A549 (cell line): ENCODE results near the gene TMEM140. TPM values are rescaled to one million over a fixed set of nuclear protein-coding genes. Genes with fewer than 3 reads are reported as not detected.

ENCODE experiments used
- ATAC-seq, 2 experiments: fragments of 200-7000 bp in 1 of 2; fragments of >200 bp in 1 of 2; cut with Nextera tagmentation in 1 of 2; cut with Tn5 transposase in 1 of 2; 3 replicates each; pipeline versions ENCODE4 v1.8.0 to v1.9.1; 2018 to 2020; ENCODE audit warnings: mild to moderate bottlenecking in 1 of 2, moderate library complexity in 1 of 2
- CTCF ChIA-PET: fragments of 300-600 bp; sonication (Branson Sonifier 250); formaldehyde crosslinking; extraction: SDS; loops from one replicate; lab custom pipeline; 2021; ENCODE audit warnings: antibody characterized with exemption, inconsistent platforms; lab: Yijun Ruan, JAX
- POLR2A ChIA-PET: fragments of 350-600 bp; formaldehyde crosslinking; extraction: SDS; loops from one replicate; lab custom pipeline; 2021; ENCODE audit warnings: antibody characterized with exemption, inconsistent platforms; lab: Yijun Ruan, JAX
- DNase-seq, 2 experiments: peaks; one replicate each; pipeline versions ENCODE4 v3.0.0 to v3.0.0-alpha.2; 2011 to 2016; ENCODE audit warnings: low read depth in 1 of 2, low spot score in 1 of 2
- FAIRE-seq: peaks from 2 replicates; lab custom pipeline; 2011; peaks lifted over from hg19 to GRCh38; lab: Jason Lieb, UNC
- H3K27ac ChIP-seq, 2 experiments: fragments of >200 bp; sonication (Bioruptor Twin); formaldehyde crosslinking; 3 replicates each; pipeline ENCODE4 v1.5.1; 2016 to 2017
- H3K4me1 ChIP-seq: fragments of >200 bp; sonication (Bioruptor Twin); formaldehyde crosslinking; 3 replicates; pipeline ENCODE4 v1.6.1; 2016
- H3K4me2 ChIP-seq: fragments of >200 bp; sonication (Bioruptor Twin); formaldehyde crosslinking; 3 replicates; pipeline ENCODE4 v1.6.1; 2016
- H3K4me3 ChIP-seq: fragments of >200 bp; sonication (Bioruptor Twin); formaldehyde crosslinking; 3 replicates; pipeline ENCODE4 v1.5.1; 2016
- H3K9me3 ChIP-seq: fragments of >200 bp; sonication (Bioruptor Twin); formaldehyde crosslinking; 3 replicates; pipeline ENCODE4 v1.6.1; 2016
- BCL3 ChIP-seq: fragments of >200 bp; sonication (Bioruptor Twin); formaldehyde crosslinking; IDR thresholded peaks from 3 replicates; pipeline ENCODE4 v1.6.1; 2016
- CTCF ChIP-seq: fragments of >200 bp; sonication (Bioruptor Twin); formaldehyde crosslinking; IDR thresholded peaks from 3 replicates; pipeline ENCODE4 v1.5.1; 2016
- EHF ChIP-seq: fragments of 250-450 bp; sonication (Bioruptor Pico); IDR thresholded peaks from 2 replicates; pipeline ENCODE4 v1.5.0; 2020; ENCODE audit warnings: mild to moderate bottlenecking
- EHMT2 ChIP-seq: fragments of 200-600 bp; sonication (generic); IDR thresholded peaks from 2 replicates; pipeline ENCODE4 v1.6.1; 2016; ENCODE audit warnings: antibody characterized with exemption, low read depth, mild to moderate bottlenecking, moderate library complexity
- FOSB ChIP-seq: fragments of 250-450 bp; sonication (Bioruptor Pico); IDR thresholded peaks from 2 replicates; pipeline ENCODE4 v1.5.0; 2020; ENCODE audit warnings: mild to moderate bottlenecking, moderate library complexity
- FOXS1 ChIP-seq: fragments of 250-450 bp; sonication (Bioruptor Pico); IDR thresholded peaks from 2 replicates; pipeline ENCODE4 v1.5.0; 2020; ENCODE audit warnings: mild to moderate bottlenecking, moderate library complexity
- GATA3 ChIP-seq: IDR thresholded peaks from 2 replicates; pipeline ENCODE4 v1.6.1; 2012; ENCODE audit warnings: borderline replicate concordance
- HMGXB4 ChIP-seq: fragments of 250-450 bp; sonication (Bioruptor Pico); IDR thresholded peaks from 2 replicates; pipeline ENCODE4 v1.5.0; 2021; ENCODE audit warnings: mild to moderate bottlenecking, moderate library complexity, borderline replicate concordance
- HOXA7 ChIP-seq: fragments of 250-450 bp; sonication (Bioruptor Pico); IDR thresholded peaks from 2 replicates; pipeline ENCODE4 v1.5.0; 2020; ENCODE audit warnings: mild to moderate bottlenecking, moderate library complexity
- HOXB13 ChIP-seq: fragments of 250-450 bp; sonication (Bioruptor Pico); IDR thresholded peaks from 2 replicates; pipeline ENCODE4 v1.5.0; 2020; ENCODE audit warnings: low read depth, mild to moderate bottlenecking, moderate library complexity
- JUN ChIP-seq, 2 experiments: fragments of >200 bp; sonication (Bioruptor Twin); formaldehyde crosslinking; IDR thresholded peaks; 2 replicates in 1 of 2; 3 replicates in 1 of 2; pipeline ENCODE4 v1.6.1; 2016 to 2017
- JUNB ChIP-seq: fragments of >200 bp; sonication (Bioruptor Twin); formaldehyde crosslinking; IDR thresholded peaks from 2 replicates; pipeline ENCODE4 v1.6.1; 2016
- MAZ ChIP-seq: fragments of 150-350 bp; IDR thresholded peaks from 2 replicates; pipeline ENCODE4 v1.6.1; 2014; ENCODE audit warnings: antibody characterized with exemption, low read depth, low read length, borderline replicate concordance
- NR3C1 ChIP-seq: fragments of >200 bp; sonication (Bioruptor Twin); formaldehyde crosslinking; IDR thresholded peaks from 3 replicates; pipeline ENCODE4 v1.6.1; 2017
- PHF8 ChIP-seq: fragments of 200-600 bp; sonication (generic); IDR thresholded peaks from 2 replicates; pipeline ENCODE4 v1.6.1; 2016; ENCODE audit warnings: low read depth, mild to moderate bottlenecking, antibody characterized with exemption, moderate library complexity, borderline replicate concordance
- POLR2A ChIP-seq: IDR thresholded peaks from 2 replicates; pipeline ENCODE4 v1.6.1; 2012; ENCODE audit warnings: mild to moderate bottlenecking, low read length
- RCOR1 ChIP-seq: fragments of 150-350 bp; IDR thresholded peaks from 2 replicates; pipeline ENCODE4 v1.6.1; 2014; ENCODE audit warnings: antibody characterized with exemption, low read length, low read depth
- RNF2 ChIP-seq: fragments of 200-600 bp; sonication (generic); IDR thresholded peaks from 2 replicates; pipeline ENCODE4 v1.6.1; 2016; ENCODE audit warnings: low read depth, mild to moderate bottlenecking, antibody characterized with exemption, moderate library complexity, borderline replicate concordance
- SMC3 ChIP-seq: fragments of >200 bp; sonication (Bioruptor Twin); formaldehyde crosslinking; IDR thresholded peaks from 3 replicates; pipeline ENCODE4 v1.6.1; 2018; ENCODE audit warnings: inconsistent platforms
- TFCP2L1 ChIP-seq: fragments of 250-450 bp; sonication (Bioruptor Pico); IDR thresholded peaks from 2 replicates; pipeline ENCODE4 v1.5.0; 2021; ENCODE audit warnings: mild to moderate bottlenecking
- ZC3H11A ChIP-seq: fragments of 450-650 bp; IDR thresholded peaks from 2 replicates; pipeline ENCODE4 v1.6.1; 2014; ENCODE audit warnings: antibody characterized with exemption, mild to moderate bottlenecking
- ZFP36 ChIP-seq: fragments of 450-650 bp; IDR thresholded peaks from 2 replicates; pipeline ENCODE4 v1.6.1; 2014; ENCODE audit warnings: borderline replicate concordance; ENCODE audit not compliant: partially characterized antibody
- ZNF302 ChIP-seq: fragments of 250-450 bp; sonication (Bioruptor Pico); IDR thresholded peaks from 2 replicates; pipeline ENCODE4 v1.9.0; 2021; ENCODE audit warnings: inconsistent platforms, mild to moderate bottlenecking, moderate library complexity
- ZSCAN20 ChIP-seq: fragments of 250-450 bp; sonication (Bioruptor Pico); IDR thresholded peaks from 2 replicates; pipeline ENCODE4 v1.8.0; 2022; ENCODE audit warnings: mild to moderate bottlenecking, moderate library complexity
- polyA plus RNA-seq, 4 experiments: library from polyadenylated mRNA; depleted of rRNA in 3 of 4; stranded (reverse); fragments of >200 nt; fragmentation: RNase III in 1 of 4; extraction: RNeasy Plus Mini Kit Qiagen cat#74134 plus additional on column Dnase treatment in 1 of 4; gene quantifications; 2 replicates in 3 of 4; 3 replicates in 1 of 4; pipeline ENCODE4 v1.2.3, GENCODE V29; 2011 to 2017
- TF ChIP-seq, protein P1 (sequence below): fragments of 200-600 bp; sonication (generic); IDR thresholded peaks from 2 replicates; pipeline ENCODE4 v1.6.1; 2016; ENCODE audit warnings: antibody characterized with exemption, mild to moderate bottlenecking, moderate library complexity
- TF ChIP-seq, protein P2 (sequence below): fragments of 250-450 bp; sonication (Bioruptor Pico); IDR thresholded peaks from 2 replicates; pipeline ENCODE4 v1.5.0; 2020; ENCODE audit warnings: low read depth, mild to moderate bottlenecking, moderate library complexity

The TMEM140 gene
- polyA plus RNA-seq, 2 of the 4 experiments (the other 2 are of a cell fraction) = 0.72 to 0.87 TPM

GRCh38 chr7:135100856-135101255, 47.0 kb upstream of the TMEM140 start:
- TF ChIP-seq HMGXB4 (CRISPR knock-in tag) (no peak), CTCF (no peak), EHMT2 (no peak), EHF (CRISPR knock-in tag) (no peak), RCOR1 (no peak), SMC3 (no peak), ZFP36 (no peak), JUNB (no peak), POLR2A (no peak), GATA3 (no peak), JUN (IDR thresholded peaks at IDR 0.05) (no peak), NR3C1 (no peak), MAZ (no peak), FOXS1 (CRISPR knock-in tag) (no peak), FOSB (no peak), ZNF302 (CRISPR knock-in tag) (no peak), PHF8 (no peak)
- TF ChIP-seq, protein P1, sequence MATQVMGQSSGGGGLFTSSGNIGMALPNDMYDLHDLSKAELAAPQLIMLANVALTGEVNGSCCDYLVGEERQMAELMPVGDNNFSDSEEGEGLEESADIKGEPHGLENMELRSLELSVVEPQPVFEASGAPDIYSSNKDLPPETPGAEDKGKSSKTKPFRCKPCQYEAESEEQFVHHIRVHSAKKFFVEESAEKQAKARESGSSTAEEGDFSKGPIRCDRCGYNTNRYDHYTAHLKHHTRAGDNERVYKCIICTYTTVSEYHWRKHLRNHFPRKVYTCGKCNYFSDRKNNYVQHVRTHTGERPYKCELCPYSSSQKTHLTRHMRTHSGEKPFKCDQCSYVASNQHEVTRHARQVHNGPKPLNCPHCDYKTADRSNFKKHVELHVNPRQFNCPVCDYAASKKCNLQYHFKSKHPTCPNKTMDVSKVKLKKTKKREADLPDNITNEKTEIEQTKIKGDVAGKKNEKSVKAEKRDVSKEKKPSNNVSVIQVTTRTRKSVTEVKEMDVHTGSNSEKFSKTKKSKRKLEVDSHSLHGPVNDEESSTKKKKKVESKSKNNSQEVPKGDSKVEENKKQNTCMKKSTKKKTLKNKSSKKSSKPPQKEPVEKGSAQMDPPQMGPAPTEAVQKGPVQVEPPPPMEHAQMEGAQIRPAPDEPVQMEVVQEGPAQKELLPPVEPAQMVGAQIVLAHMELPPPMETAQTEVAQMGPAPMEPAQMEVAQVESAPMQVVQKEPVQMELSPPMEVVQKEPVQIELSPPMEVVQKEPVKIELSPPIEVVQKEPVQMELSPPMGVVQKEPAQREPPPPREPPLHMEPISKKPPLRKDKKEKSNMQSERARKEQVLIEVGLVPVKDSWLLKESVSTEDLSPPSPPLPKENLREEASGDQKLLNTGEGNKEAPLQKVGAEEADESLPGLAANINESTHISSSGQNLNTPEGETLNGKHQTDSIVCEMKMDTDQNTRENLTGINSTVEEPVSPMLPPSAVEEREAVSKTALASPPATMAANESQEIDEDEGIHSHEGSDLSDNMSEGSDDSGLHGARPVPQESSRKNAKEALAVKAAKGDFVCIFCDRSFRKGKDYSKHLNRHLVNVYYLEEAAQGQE = no peak
- TF ChIP-seq, all 56 proteins: peak for 0
- POLR2A ChIA-PET = no interaction called here
- DNase-seq (no peak), ATAC-seq (no peak), FAIRE-seq (no peak)
- Histone ChIP-seq H3K4me2 (no peak overlapping the region), H3K9me3 (peaks cover 3% of the 10 kb centered on the region; the same call in 1 of the 3 replicates), H3K4me1 (no peaks in the 10 kb centered on the region), H3K4me3 (no peak overlapping the region), H3K27ac (no peak overlapping the region)
- CTCF ChIA-PET = no interaction called here

DNA sequence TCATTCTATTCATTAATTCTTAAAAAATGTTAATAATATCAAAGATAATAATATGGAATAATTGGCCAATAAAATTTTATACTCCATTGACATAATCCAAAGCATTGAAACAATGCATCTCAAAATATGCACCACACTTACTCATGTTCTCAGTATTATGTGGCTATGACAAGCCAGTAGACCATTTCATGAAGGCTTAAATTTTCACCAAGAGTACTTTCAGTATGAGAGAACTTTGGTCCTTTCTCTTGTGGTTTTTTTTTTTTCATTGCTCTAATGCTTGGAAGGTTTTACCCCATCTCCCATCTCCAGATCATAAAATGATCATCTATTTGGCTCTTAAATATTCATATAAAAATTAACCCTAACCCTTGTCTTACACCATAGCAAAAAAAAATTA, 45.5 kb upstream of the TMEM140 start:
- POLR2A ChIA-PET = no interaction called here
- no peak for ATAC-seq
- FAIRE-seq = no peak
- H3K4me3 ChIP-seq = no peak overlapping the region
- TF ChIP-seq HOXB13 (no peak), ZSCAN20 (CRISPR knock-in tag) (no peak), ZC3H11A (no peak), SMC3 (no peak), RNF2 (no peak), HOXA7 (CRISPR knock-in tag) (no peak), BCL3 (no peak), TFCP2L1 (CRISPR knock-in tag) (no peak)
- TF ChIP-seq, protein P2, sequence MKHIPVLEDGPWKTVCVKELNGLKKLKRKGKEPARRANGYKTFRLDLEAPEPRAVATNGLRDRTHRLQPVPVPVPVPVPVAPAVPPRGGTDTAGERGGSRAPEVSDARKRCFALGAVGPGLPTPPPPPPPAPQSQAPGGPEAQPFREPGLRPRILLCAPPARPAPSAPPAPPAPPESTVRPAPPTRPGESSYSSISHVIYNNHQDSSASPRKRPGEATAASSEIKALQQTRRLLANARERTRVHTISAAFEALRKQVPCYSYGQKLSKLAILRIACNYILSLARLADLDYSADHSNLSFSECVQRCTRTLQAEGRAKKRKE (CRISPR knock-in tag) = no peak
- TF ChIP-seq, all 56 proteins: peak for 0
- Histone ChIP-seq H3K9me3 (peaks cover 3% of the 10 kb centered on the region; the same call in 1 of the 3 replicates), H3K27ac (no peak overlapping the region), H3K4me2 (no peak overlapping the region), H3K4me1 (no peaks in the 10 kb centered on the region)
- CTCF ChIA-PET = no interaction called here
- DNase-seq = no peak
